Erythroblast (primary cell): ENCODE results near the gene CCDC12.

Experiments used
- GATA1 ChIP-seq: IDR thresholded peaks from 2 replicates; pipeline ENCODE4 v1.6.1; 2011; ENCODE audit warnings: low read depth, mild to moderate bottlenecking, control low read depth, low read length, moderate library complexity
- POLR2A ChIP-seq: IDR thresholded peaks from 2 replicates; pipeline ENCODE4 v1.6.1; 2011; ENCODE audit warnings: mild to moderate bottlenecking, low read length

- no peak for TF ChIP-seq POLR2A
- TF ChIP-seq GATA1: no peak
Observed at GRCh38 chr3:47018269-47018611, 41.7 kb upstream of the CCDC12 start.
